Stimulated activated CD4-positive, alpha-beta T cell treated with anti-CD3 and anti-CD28 coated beads, Interleukin-4, amount 100 ng/mL, for 24 hours (primary cell): Measurements from ENCODE around the gene GPR101.

Experiments used
- DNase-seq: peaks from one replicate; pipeline ENCODE4 v3.0.0-alpha.2; 2020

GPR101 gene

DNA sequence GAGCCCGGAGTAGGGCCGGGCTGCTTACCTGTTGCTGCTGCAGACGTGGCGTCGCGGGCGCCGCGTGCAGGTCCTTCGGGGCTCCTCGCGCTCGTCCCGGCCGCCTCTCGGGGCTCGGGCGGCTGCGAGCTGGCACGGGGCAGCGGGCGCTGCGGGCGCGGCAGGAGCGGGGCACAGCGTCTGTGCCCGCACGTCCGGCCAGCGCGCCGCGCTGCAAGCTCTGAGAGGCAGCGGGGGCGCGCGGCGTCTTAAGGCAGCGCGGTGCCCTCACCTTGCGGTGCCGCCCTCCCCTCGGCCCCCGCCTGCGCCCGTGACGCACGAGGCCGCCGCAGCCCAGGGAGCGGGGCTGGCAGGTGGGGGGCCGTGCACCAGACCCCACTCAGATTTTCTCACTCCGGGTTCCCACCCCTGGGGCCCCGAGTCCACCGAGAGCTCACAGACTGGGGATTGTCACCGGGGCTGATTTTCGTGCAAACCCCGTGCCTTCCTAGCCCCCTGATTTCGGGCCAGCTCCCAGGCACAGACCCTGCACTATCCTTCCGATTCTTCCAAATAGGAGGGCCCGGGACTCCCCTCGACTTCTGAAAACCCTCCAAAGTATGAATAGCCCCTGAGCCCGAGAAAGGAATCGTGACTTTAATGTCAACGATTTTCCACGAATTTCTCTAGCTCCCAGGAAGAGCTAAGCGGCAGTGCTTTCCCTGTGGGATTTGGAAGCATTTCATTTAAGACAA, at the start of gene GPR101:
Gene GPR101 (minus strand): TSS at position 222 of the 734 bp plus-strand sequence. CDS start 2,321 bp downstream, outside the sequence.
- DNase-seq: no peak

DNA sequence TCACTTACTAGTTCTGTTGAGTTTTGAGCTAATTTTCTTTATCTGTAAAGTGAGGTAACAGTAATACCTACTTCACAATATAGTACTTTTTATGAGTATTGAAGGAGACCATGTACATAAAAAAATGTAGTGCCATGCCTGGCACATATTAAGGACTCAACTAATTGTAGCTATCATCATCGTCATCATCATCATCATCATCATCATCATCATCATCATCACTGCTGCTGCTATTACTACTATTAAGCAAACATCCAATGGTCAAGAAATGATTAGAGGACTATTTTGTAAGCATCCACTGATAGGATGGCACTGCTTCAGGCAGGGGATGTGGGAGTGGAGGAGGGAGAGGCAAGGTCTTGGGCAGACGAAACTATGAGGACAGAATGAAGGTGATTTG, 47.4 kb upstream of the GPR101 start:
- no peak for DNase-seq

DNA sequence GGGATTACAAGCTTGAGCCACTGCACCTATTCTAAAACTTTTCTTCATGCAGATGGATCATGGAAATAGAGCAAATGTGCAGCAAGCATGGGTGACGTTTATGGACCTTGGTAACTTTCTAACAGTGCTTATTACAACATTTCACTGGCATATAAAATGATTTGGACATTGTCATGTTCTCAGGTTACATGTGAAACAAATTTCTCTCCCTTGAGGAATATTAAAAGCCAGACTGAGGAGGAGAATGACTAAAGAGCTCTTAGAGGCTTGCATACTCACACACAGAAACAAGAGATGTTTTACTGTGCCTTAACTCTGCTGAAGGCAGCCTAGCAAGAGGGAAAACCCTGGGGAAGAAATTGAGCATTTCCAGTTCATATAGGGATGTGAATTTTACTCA, 38.6 kb upstream of the GPR101 start:
- no peak for DNase-seq

DNA sequence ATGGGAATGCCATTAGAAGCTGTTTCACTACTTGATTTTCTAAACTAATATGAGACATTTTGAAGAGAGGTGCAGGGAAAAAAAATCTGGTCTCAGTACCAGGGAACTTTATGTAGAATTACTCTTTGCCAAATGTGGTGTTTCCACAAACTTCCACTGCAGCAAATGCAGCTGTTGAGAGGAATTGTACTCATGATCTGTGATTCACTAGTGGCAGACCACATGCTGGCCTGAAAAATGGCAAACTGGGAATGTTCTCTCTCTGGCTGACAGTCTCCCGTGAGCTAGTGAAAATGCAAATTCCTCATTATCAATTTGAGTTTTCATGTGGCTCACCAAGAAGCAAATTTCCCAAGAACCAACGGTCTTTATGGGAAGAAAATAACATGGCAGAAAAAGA, 37.8 kb upstream of the GPR101 start:
- DNase-seq: no peak

- no peak for DNase-seq
These were observed 33.4 kb upstream of the GPR101 start for GRCh38 chrX:137067147-137067546.

DNA sequence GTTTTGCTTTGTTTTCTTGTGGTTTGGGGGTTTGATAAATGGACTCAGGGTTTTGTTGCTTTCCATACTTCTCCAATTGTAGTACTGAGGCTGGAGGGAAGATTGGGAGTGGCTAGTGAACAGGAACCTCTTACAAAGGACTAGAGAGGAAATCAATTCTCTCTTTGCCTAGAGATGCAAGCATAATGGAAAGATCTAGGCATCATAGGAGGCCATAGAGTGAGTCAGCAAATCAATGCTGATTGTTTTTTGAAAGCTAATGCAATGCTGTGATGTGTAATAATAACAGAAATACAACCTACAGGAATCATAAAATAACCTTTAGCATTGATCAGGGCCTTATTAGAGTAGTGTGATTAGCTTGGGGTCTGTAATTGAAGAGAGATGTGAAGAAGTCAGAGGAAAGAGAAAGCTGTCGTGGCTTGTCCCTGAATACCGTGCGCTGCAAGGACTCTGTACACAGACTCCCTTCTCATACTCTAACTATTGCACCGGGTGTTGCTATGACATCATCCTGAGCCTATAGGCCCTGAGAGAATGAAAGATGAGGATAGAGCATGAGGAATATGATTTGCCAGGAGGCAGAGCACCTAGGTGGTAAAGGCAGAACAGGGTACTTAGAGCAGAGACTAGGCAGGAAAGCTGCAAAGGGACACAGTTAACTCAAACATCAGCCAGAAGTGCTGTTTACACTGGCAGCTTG, 29.3 kb upstream of the GPR101 start:
- no peak for DNase-seq

- DNase-seq: no peak
These were observed 24.7 kb upstream of the GPR101 start for GRCh38 chrX:137058339-137059127.

DNA sequence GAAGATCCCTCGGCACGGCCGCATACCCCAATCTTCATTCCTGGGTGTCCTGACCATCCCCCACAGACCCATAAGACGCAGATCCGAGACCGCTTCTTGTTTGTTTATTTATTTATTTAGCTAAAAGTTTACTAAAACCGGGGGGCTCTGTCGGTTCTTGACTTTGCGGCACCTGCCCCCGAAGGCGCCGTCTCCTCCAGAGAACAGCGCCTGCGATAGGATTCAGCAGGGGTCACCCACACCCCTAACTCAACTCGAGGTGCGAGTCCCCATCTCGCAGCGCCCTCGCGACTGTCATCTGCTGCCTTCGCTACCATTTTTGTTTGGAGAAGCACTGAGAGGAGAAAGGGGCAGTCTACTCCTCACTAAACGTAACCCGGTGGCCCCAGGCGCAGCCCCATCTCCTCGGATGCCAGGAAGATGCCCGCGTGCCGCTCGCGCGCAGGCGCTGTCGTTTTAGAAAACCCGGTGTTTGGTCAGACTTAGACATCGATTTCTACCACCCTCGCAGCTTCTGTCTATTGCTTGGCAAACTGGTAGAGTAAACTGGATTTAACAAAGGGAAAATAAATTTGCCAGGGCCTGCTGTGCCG, 18.9 kb upstream of the GPR101 start:
- DNase-seq: peak; percentile 28

DNA sequence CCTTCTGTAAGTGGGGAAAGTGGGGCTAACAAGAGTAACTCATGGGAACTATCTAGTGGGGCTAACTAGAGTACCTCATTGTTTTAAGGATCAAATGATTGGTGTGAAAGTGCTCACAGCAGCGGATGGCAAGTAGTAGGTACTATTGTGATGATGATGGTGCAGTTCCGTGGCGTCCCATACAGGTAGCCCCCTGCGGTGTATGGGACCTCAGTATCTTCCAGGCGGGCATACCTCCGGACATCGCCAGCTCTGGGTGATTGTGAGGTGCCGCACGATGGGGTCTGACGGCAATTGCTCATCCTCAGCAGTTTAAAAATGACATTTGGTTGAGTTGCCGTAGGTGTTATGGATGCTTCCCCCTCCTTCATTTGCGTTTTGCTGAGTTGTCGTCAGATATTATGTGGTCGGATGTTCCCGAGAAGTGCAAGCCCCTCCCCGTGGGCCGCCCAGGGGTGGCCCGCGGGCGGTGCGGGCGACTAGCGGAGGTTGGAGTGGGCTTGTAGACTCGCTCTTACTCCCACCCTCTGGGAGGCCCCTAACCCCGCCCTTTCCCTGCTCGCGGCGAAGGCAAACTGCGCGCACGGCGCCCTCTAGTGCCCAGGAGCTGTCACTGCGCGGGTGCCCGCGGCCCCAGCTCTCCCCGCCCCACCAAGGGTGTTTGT, 18.3 kb upstream of the GPR101 start:
- peak; percentile 75 for DNase-seq

GRCh38 chrX:137044893-137045292, 11.1 kb upstream of the GPR101 start:
- no peak for DNase-seq

GRCh38 chrX:137043736-137044135, 9.9 kb upstream of the GPR101 start:
- DNase-seq: no peak

DNA sequence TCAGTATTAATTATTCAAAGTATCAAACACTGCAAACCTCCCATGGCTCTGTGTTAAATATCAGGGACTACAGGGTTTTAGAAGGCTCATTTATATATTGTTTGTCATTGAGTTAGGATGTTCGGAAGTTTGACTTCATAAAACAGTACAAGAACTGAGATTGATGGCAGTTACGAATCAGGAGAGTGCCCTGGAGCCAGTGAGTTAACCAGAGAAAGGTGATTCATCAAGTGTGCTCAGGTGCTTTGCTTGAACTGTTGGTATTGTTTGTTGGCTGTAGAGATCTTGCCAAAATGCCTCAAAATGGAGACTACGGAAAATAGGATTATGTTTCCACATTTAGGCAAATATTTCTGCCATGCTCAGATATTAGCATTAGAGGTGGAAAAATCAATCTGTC, 7.5 kb upstream of the GPR101 start:
- no peak for DNase-seq

- DNase-seq: no peak
These were observed 6.5 kb upstream of the GPR101 start for GRCh38 chrX:137040113-137040794.

- DNase-seq: no peak
These were observed 695 bp upstream of the GPR101 start for GRCh38 chrX:137034508-137034872.

DNA sequence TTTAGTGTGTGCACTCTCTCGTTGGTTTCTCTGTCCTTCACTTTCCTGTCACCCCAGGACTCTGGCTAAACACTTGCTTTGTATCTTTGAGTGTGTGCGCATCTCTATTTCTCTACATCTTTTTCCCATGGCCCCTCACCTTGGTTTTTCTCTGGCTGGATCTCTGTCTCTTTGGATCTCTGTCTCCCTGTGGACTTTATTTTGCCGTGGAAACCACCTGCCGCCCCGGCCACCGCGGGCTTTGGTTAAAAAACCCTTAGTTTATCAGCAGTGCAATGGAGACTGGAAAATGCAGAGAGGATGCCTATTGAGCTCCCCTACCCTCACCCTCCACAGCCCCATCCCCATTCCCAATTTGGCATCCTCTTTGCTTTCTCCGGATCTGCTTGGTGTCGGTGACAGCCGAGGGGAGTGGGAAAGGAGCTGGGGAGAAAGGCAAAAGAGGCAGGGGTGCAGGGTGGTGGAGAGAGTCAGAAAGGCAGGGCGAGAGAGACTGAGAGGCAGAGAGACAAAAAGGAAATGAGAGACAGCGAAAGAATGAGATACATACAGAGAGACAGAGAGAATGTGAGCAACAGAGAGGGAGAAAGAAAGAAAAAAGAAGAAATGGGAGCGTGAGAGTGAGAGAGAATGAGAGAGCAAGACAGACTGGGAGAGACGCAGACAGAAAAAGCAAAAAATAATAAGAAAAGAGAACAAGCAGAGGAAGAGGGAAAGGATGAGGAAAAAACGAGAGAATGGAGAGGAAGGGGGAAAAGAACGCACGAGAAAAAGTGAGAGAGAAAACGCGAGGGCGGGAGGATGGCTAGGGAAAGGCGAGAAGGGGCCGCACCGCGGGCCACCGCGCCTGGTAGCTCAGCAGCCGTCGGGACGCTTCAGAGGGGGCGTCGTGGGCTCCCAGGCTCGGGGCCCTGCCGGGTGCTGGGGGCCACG, 688 bp downstream of the GPR101 start:
- no peak for DNase-seq

- no peak for DNase-seq
These were observed 1.5 kb downstream of the GPR101 start for GRCh38 chrX:137032341-137032694.

GRCh38 chrX:137031517-137032340, 2.1 kb downstream of the GPR101 start:
- peak; percentile 45 for DNase-seq

DNA sequence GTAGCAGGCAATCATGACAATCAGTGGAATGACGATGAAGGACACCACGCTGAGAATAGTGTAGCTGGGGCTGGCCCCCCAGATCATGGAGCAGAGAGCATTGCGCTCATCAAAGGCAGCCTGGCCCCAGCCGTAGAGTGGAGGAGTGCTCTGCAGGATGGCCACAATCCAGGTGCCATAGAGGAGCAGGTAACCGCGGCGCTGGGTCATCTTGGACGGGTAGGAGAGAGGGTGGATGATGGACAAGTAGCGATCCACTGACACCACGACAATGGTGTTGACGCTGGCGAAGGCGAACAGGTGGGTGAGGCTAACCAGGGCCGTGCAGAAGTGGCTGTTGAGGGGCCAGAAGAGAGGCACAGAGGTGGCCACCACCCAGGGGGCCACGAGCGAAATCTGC, 2.8 kb downstream of the GPR101 start:
- no peak for DNase-seq

DNA sequence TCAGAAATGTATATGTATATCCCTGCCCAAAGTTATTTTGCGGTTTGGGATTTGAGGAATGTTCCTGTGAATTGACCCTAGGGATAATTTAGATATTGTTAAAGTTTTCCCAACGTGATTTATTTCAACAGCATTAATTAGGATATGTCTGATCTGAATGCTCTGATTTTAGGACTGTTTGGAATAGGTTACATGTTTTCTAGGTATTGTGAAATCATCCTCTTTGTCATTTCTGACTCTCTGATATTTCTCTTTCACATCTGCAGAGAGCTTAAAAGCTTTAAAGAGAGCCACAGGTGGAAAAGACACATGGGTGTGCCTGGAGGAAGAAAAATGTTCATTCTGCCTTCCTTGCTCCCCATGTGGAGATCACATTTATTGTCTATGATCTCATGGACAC, 5.1 kb downstream of the GPR101 start:
- DNase-seq: no peak

DNA sequence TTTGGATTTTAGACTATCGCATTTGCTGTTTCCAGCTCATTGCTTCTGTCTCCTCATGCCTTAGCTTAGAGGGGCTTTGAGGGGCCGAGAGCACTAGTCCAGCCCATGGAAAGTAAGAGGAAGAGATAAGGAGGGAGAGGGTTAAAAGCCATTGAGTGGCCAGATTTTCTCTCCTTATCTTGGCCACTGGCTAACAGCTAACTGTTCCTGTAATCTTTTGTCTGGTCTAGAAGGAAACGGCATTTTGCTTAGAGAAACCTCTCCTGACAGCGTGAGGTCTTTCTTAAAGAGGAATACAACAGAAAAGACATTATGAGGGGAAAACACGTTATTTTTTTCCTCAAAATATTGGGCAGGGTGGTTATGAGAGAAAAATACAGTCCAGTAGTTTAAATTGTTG, 7.9 kb downstream of the GPR101 start:
- DNase-seq: no peak
